K562 (cell line): ENCODE data around the gene METTL22. TPM values are rescaled to one million over a fixed set of nuclear protein-coding genes. Genes with fewer than 3 reads are reported as not detected.

Source experiments
- ATAC-seq: fragments of 200-7000 bp; cut with Tn5 transposase; 3 replicates; pipeline ENCODE4 v1.9.1; 2020; ENCODE audit warnings: moderate library complexity
- BruUV-seq: library from RNA; stranded (reverse); fragments of 400-500 nt; replicated peaks from 2 replicates; lab custom pipeline; 2021; lab: Mats Ljungman, UMichigan
- CTCF ChIA-PET: fragments of 300-600 bp; formaldehyde crosslinking; extraction: SDS; loops from one replicate; lab custom pipeline; 2021; ENCODE audit warnings: low intra/inter-chr PET ratio; lab: Yijun Ruan, JAX
- POLR2A ChIA-PET: fragments of 300-600, 350-650 bp; sonication (Branson Sonifier 250); formaldehyde crosslinking; extraction: SDS; loops from one replicate; lab custom pipeline; 2021; ENCODE audit warnings: antibody characterized with exemption, inconsistent platforms; lab: Yijun Ruan, JAX
- DNase-seq, 4 experiments: peaks; one replicate each; pipeline versions ENCODE4 v3.0.0 to v3.0.0-alpha.2; 2011 to 2018; ENCODE audit warnings: low spot score in 3 of 4, mixed read lengths in 3 of 4; ENCODE audit errors: extremely low read depth in 1 of 4
- FAIRE-seq: peaks from 2 replicates; lab custom pipeline; 2011; peaks lifted over from hg19 to GRCh38; lab: Jason Lieb, UNC
- H2AFZ ChIP-seq: 2 replicates; pipeline ENCODE4 v1.6.0; 2011; ENCODE audit warnings: low read depth, low read length, control low read depth, inconsistent platforms
- H3K27ac ChIP-seq: fragments of 200-600 bp; 3 replicates; pipeline ENCODE4 v1.8.0; 2011; ENCODE audit warnings: low read depth, mild to moderate bottlenecking, control low read depth, inconsistent platforms, low read length, moderate library complexity, mixed read lengths; ENCODE audit errors: extremely low read depth
- H3K27me3 ChIP-seq, 2 experiments: fragments of 300-600 bp in 1 of 2; 2 replicates in 1 of 2; 3 replicates in 1 of 2; pipeline versions ENCODE4 v1.6.0 to v1.8.0; 2011; ENCODE audit warnings: inconsistent platforms in 2 of 2, low read length in 2 of 2, mild to moderate bottlenecking in 1 of 2, mixed read lengths in 1 of 2, moderate library complexity in 1 of 2; ENCODE audit not compliant: control insufficient read depth in 2 of 2, insufficient read depth in 2 of 2
- H3K36me3 ChIP-seq: fragments of 300-600 bp; 3 replicates; pipeline ENCODE4 v1.8.0; 2011; ENCODE audit warnings: mild to moderate bottlenecking, low read length, inconsistent platforms; ENCODE audit not compliant: control insufficient read depth, insufficient read depth
- H3K4me1 ChIP-seq, 2 experiments: fragments of 200-600 bp in 1 of 2; replicated peaks in 1 of 2; 2 replicates in 1 of 2; 3 replicates in 1 of 2; pipeline versions ENCODE4 v1.5.1 to v1.8.0; 2011; ENCODE audit warnings: inconsistent platforms in 2 of 2, low read length in 2 of 2, mild to moderate bottlenecking in 1 of 2, mixed read lengths in 1 of 2, moderate library complexity in 1 of 2; ENCODE audit not compliant: control insufficient read depth in 2 of 2, insufficient read depth in 2 of 2
- H3K4me2 ChIP-seq: 2 replicates; pipeline ENCODE4 v1.6.1; 2011; ENCODE audit warnings: low read length, control low read depth, inconsistent platforms, mixed read lengths; ENCODE audit not compliant: insufficient read depth
- H3K4me3 ChIP-seq: fragments of 200-600 bp; sonication (generic), shearing (Covaris generic); 2 replicates; pipeline ENCODE4 v1.5.1; 2016; ENCODE audit warnings: control low read depth, inconsistent platforms
- H3K79me2 ChIP-seq: fragments of 200-600 bp; 3 replicates; pipeline ENCODE4 v1.8.0; 2011; ENCODE audit warnings: low read length, inconsistent platforms; ENCODE audit not compliant: control insufficient read depth, insufficient read depth
- H3K9ac ChIP-seq, 2 experiments: 2 replicates each; pipeline versions ENCODE4 v1.6.0 to v1.6.1; 2011; ENCODE audit warnings: low read depth in 2 of 2, low read length in 2 of 2, control low read depth in 1 of 2, inconsistent platforms in 1 of 2, mild to moderate bottlenecking in 1 of 2, mixed read lengths in 1 of 2; ENCODE audit not compliant: insufficient read depth in 1 of 2
- H3K9me1 ChIP-seq: one replicate; pipeline ENCODE4 v1.6.0; 2011; ENCODE audit warnings: inconsistent platforms, mild to moderate bottlenecking, low read length, moderate library complexity; ENCODE audit not compliant: control insufficient read depth, insufficient read depth
- H3K9me3 ChIP-seq: replicated peaks from 2 replicates; pipeline ENCODE4 v1.5.1; 2011; ENCODE audit warnings: low read depth, low read length, inconsistent platforms; ENCODE audit not compliant: control insufficient read depth, insufficient read depth
- H4K20me1 ChIP-seq: replicated peaks from 2 replicates; pipeline ENCODE4 v1.6.1; 2011; ENCODE audit warnings: low read length, inconsistent platforms, mixed read lengths; ENCODE audit not compliant: control insufficient read depth, insufficient read depth
- CREB5 ChIP-seq: fragments of 250-450 bp; sonication (Bioruptor Pico); IDR thresholded peaks from 2 replicates; pipeline ENCODE4 v1.5.0; 2020; ENCODE audit warnings: mild to moderate bottlenecking
- DACH1 ChIP-seq: fragments of 450-650 bp; IDR thresholded peaks from 2 replicates; pipeline ENCODE4 v1.6.1; 2018; ENCODE audit not compliant: partially characterized antibody
- KLF13 ChIP-seq: fragments of 450-650 bp; IDR thresholded peaks from 2 replicates; pipeline ENCODE4 v1.6.1; 2016; ENCODE audit warnings: missing genetic modification characterization, low read depth, mild to moderate bottlenecking, missing compliant biosample characterization, moderate library complexity, borderline replicate concordance
- POLR2A ChIP-seq: fragments of 450-650 bp; conservative IDR thresholded peaks from 2 replicates; pipeline ENCODE4 v1.6.1; 2016
- SMARCC2 ChIP-seq: fragments of 450-650 bp; IDR thresholded peaks from 2 replicates; pipeline ENCODE4 v1.6.1; 2017; ENCODE audit warnings: antibody characterized with exemption, moderate library complexity, mild to moderate bottlenecking, low read depth
- WGBS: fragments of 100-300 bp; shearing (Covaris generic); methylation state at CpG from one replicate; pipeline ENCODE4 v1.1.6; 2016; ENCODE audit warnings: low coverage, mixed read lengths; ENCODE audit not compliant: insufficient coverage; ENCODE audit errors: missing lambda C conversion rate; 5-methylcytosine and 5-hydroxymethylcytosine counted together
- in situ Hi-C: fragments of 300-500 bp; cut with MboI; formaldehyde crosslinking; loops from 4 replicates; pipeline ENCODE4 v1.15.0; 2018; ENCODE audit warnings: inconsistent platforms, mixed read lengths
- intact Hi-C: fragments of 100-400 bp; cut with micrococcal nuclease; formaldehyde crosslinking; loops from 2 replicates; pipeline ENCODE4 v1.14.2; 2022
- polyA plus RNA-seq, 8 experiments: library from polyadenylated mRNA; depleted of rRNA in 4 of 8; stranded (reverse) in 5 of 8; unstranded in 3 of 8; fragments of >200 nt; fragmentation: Nextera tagmentation in 2 of 8; fragmentation: Illumina TruSeq in 1 of 8; extraction: Ambion mirVana in 2 of 8; extraction: Trizol in 1 of 8; gene quantifications; 2 replicates each; pipeline versions ENCODE4 v1.2.1 to v1.2.3, GENCODE V29; 2011 to 2014; ENCODE audit warnings: inconsistent platforms in 1 of 8, missing spikeins in 1 of 8
- total RNA-seq, 7 experiments: library from RNA; depleted of rRNA in 6 of 7; stranded (reverse); fragments of >200 nt in 6 of 7; fragmentation: Illumina TruSeq in 2 of 7; extraction: Trizol in 2 of 7; gene quantifications; 2 replicates each; pipeline versions ENCODE4 v1.2.1 to v1.2.3, GENCODE V29; 2011 to 2021; ENCODE audit warnings: low replicate concordance in 1 of 7

Gene METTL22
- total and polyA plus RNA-seq, 9 of the 15 experiments (the other 6 are each of a cell fraction or from before 2014, with no cell fraction given) = 6.9 to 33.2 (median 18.5) TPM

GRCh38 chr16:8648877-8649276 is 27.4 kb downstream of the METTL22 start (continued):
- no peak for TF ChIP-seq CREB5 (CRISPR knock-in tag)

- no peaks in the 10 kb centered on the region for H3K79me2 ChIP-seq
- BruUV-seq = no TSS peak
- H3K9me1 ChIP-seq = no peaks in the 10 kb centered on the region
- DNase-seq (no peak), ATAC-seq (no peak), FAIRE-seq (no peak)
- peaks cover 2 to 8% of the 10 kb centered on the region in 2 experiments; a peak in 4 of 5 replicates for H3K4me1 ChIP-seq
- ChIA-PET POLR2A (interaction anchor here (0.6 to 0.9 kb wide), 3 partner anchors 9 to 1221 kb away, joined by 3 read pairs; no protein-coding TSS in a partner anchor), CTCF (no interaction called here)
- no peaks in the 10 kb centered on the region for H3K27me3 ChIP-seq
- no peaks in the 10 kb centered on the region for H3K9me3 ChIP-seq
- in situ Hi-C loops (loop anchor here (5.0 kb wide), 1 partner anchor 227 kb away; no protein-coding TSS in a partner anchor), intact Hi-C loops (no loop called here)
- H2AFZ ChIP-seq = no peak overlapping the region
- 61% methylated on average over 8 of the region's 8 CpGs for WGBS
- no peak overlapping the region for H3K4me2 ChIP-seq
- TF ChIP-seq POLR2A (0 out of 2 replicates have a peak, but pooled peaks have one; percentile 10), DACH1 (no peak), SMARCC2 (no peak), KLF13 (tag) (no peak)
- no peak overlapping the region for H3K27ac ChIP-seq
- H4K20me1 ChIP-seq = peaks cover 8% of the 10 kb centered on the region; the same call in 1 of the 2 replicates
- H3K36me3 ChIP-seq = peaks cover 28% of the 10 kb centered on the region
- no peak overlapping the region for H3K4me3 ChIP-seq
- no peak overlapping the region for H3K9ac ChIP-seq
These were observed 28.5 kb downstream of the METTL22 start for GRCh38 chr16:8649829-8650554.
